GM12864 (cell line): Measurements from ENCODE around the gene TRAPPC3L.

Source experiments
- DNase-seq: peaks from one replicate; pipeline ENCODE4 v3.0.0-alpha.2; 2011; ENCODE audit warnings: low read depth
- H3K4me3 ChIP-seq: 2 replicates; pipeline ENCODE4 v1.5.1; 2011; ENCODE audit warnings: mild to moderate bottlenecking, low read depth, low read length, control low read depth
- CTCF ChIP-seq: IDR thresholded peaks from 2 replicates; pipeline ENCODE4 v1.5.1; 2011; ENCODE audit warnings: low read depth, mild to moderate bottlenecking, moderate library complexity, low read length, control low read depth, inconsistent platforms; ENCODE audit errors: missing control alignments

TRAPPC3L gene

DNA sequence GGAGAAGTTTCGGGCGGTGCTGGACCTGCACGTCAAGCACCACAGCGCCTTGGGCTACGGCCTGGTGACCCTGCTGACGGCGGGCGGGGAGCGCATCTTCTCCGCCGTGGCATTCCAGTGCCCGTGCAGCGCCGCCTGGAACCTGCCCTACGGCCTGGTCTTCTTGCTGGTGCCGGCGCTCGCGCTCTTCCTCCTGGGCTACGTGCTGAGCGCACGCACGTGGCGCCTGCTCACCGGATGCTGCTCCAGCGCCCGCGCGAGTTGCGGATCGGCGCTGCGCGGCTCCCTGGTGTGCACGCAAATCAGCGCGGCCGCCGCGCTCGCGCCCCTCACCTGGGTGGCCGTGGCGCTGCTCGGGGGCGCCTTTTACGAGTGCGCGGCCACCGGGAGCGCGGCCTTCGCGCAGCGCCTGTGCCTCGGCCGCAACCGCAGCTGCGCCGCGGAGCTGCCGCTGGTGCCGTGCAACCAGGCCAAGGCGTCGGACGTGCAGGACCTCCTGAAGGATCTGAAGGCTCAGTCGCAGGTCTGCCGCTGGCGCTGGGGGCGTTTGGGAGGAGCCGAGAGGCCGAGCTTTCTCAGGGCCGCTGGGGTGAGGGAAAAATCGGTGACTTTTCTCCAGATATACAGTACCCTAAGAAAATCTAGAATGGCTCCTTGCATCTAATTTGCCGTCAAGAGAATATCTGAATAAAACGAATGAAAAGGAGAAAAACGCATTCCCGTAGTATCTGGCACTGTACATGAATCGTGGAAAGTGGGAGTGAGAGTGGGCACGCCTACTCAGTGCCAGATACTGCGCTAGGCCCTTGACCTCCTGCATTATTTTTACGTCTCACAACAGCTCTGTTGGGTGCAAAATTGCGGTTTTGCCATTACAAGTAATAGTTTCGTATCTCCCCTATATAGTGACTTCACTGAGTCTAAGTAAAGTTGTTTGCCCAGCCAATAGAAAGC lies 83.3 kb downstream of the TRAPPC3L start:
- peak overlapping the region; percentile 57 for H3K4me3 ChIP-seq
- DNase-seq = peak; percentile 26

DNA sequence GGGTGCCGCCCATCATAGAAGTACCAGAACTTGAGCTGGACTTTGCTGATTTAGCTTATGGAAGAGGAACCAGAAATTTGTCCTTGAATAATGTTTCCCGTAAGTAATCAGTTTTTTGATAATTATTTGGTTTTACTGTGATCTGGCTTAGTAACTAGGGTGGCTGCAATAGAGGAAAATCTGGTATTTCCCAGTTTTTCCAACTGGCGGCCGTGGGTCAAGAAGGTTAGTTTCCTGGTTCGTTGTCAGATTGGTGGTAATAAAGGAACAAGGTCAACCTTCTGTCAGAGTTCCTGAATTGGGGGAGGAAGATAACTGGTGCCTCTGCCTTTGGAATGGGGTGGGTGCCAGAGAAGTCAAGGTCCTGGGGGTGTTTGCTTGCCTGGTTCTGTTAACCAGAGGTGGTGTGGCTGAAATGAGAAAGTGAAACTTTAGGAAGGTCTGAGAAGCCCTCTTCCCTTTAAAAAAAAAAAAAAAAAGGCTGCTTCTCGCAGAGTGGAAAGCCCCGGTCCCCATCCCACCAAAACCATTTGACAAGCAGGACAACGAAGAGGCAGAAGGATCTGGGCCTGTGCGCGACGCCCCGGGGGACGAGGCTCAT lies 84.1 kb downstream of the TRAPPC3L start, which contains the start of gene CALHM6:
TSS of gene CALHM6 (plus strand) at position 45 of the 601 bp plus-strand sequence. CDS start at position 600, 555 bp downstream.
- peak within 1 kb of the TSS; percentile 57 for H3K4me3 ChIP-seq
- TF ChIP-seq CTCF = no peak
- no peak for DNase-seq

More for the DNA sequence above, 83.3 kb downstream of the TRAPPC3L start:
- TF ChIP-seq CTCF = peak; percentile 2

- DNase-seq = no peak
- TF ChIP-seq CTCF = no peak
- H3K4me3 ChIP-seq = no peak overlapping the region
Observed at GRCh38 chr6:116459927-116460326, 85.6 kb downstream of the TRAPPC3L start.

GRCh38 chr6:116458264-116458663 lies 87.2 kb downstream of the TRAPPC3L start:
- no peak for TF ChIP-seq CTCF
- DNase-seq = no peak
- no peak overlapping the region for H3K4me3 ChIP-seq

DNA sequence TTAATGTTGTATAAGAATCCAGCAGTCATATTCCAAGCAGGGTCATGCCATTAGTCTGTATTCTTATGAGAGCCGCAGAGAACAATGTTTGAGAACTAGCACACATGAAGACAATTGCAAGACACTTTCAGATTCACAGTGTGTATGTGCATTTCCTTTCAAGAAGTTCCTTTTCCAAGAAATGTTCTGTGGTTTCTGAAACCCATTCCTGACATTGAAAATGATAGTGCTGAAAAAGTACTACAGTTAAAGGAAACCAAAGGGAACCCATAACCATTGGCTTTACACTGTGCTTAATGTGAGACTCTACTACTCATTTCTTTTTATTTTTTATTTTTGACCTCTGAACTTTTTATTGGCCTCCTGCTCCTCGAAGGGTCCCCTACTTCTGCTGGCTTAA lies 88.6 kb downstream of the TRAPPC3L start:
- DNase-seq = no peak
- no peak overlapping the region for H3K4me3 ChIP-seq
- TF ChIP-seq CTCF = no peak

- no peak overlapping the region for H3K4me3 ChIP-seq
- no peak for TF ChIP-seq CTCF
- DNase-seq = no peak
Observed at GRCh38 chr6:116456106-116456505, 89.4 kb downstream of the TRAPPC3L start.

DNA sequence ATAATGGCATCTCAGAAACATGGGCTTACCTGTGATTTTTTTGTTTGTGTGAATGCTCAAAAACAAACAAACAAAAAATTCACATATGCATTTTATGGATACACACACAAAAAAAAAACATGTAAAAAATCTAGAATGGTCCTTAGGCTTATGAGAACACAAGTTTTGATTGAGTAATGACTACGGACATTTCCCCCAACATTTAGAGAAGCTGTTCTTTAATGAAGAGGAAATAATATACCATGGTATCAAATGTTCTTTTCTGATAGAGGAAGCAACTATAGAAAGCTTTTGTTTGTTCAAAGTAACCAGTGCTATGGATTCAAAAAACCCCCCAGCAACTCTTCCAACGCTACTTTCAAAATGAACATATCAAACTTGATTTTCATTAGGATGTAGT lies 93.0 kb downstream of the TRAPPC3L start:
- no peak for DNase-seq
- no peak for TF ChIP-seq CTCF
- no peak overlapping the region for H3K4me3 ChIP-seq
